Esophagus muscularis mucosa (tissue), 4 donors: ENCODE results near the gene MROH8. TPM values are rescaled to one million over a fixed set of nuclear protein-coding genes. Genes with fewer than 3 reads are reported as not detected.
A peak's percentile ranks its signal among the peaks of the same experiment; 100 is the strongest.

Experiments
- DNase-seq: peaks from one replicate; pipeline ENCODE4 v3.0.0-alpha.2; 2017; ENCODE audit errors: extremely low spot score
- H3K27ac ChIP-seq, 4 donors: fragments of 200-600 bp; sonication (generic); replicated peaks in 1 of 4; 1 replicate in 3 of 4; 2 replicates in 1 of 4; pipeline ENCODE4 v1.5.1; 2016 to 2019; ENCODE audit warnings: mild to moderate bottlenecking in 1 of 4
- H3K27me3 ChIP-seq, 4 donors: fragments of 200-600 bp; sonication (generic); one replicate each; pipeline versions ENCODE4 v1.5.1 to v1.6.0; 2016 to 2019
- H3K36me3 ChIP-seq, 4 donors: fragments of 200-600 bp; sonication (generic); one replicate each; pipeline ENCODE4 v1.5.1; 2016 to 2019
- H3K4me1 ChIP-seq, 4 donors: fragments of 200-600 bp; sonication (generic); one replicate each; pipeline ENCODE4 v1.5.1; 2016 to 2019
- H3K4me3 ChIP-seq, 4 donors: fragments of 200-600 bp; sonication (generic); 1 replicate in 2 of 4; 2 replicates in 2 of 4; pipeline ENCODE4 v1.5.1; 2016 to 2019; ENCODE audit warnings: mild to moderate bottlenecking in 4 of 4, moderate library complexity in 1 of 4
- H3K9me3 ChIP-seq, 4 donors: fragments of 200-600 bp; sonication (generic); 1 replicate in 3 of 4; 2 replicates in 1 of 4; pipeline ENCODE4 v1.5.1; 2016 to 2019
- EP300 ChIP-seq: sonication (generic); formaldehyde crosslinking; IDR thresholded peaks from one replicate; pipeline ENCODE4 v1.6.1; 2017; ENCODE audit warnings: antibody characterized with exemption
- POLR2A ChIP-seq: fragments of 450-650 bp; IDR thresholded peaks from one replicate; pipeline ENCODE4 v1.6.1; 2017; ENCODE audit warnings: antibody characterized with exemption, moderate library complexity, mild to moderate bottlenecking, low read depth
- POLR2AphosphoS5 ChIP-seq, 2 donors: sonication (generic); formaldehyde crosslinking; IDR thresholded peaks; one replicate each; pipeline ENCODE4 v1.6.1; 2017; ENCODE audit warnings: antibody characterized with exemption in 2 of 2
- WGBS: methylation state at CpG from one replicate; pipeline ENCODE4 v1.1.5; 2018; 5-methylcytosine and 5-hydroxymethylcytosine counted together
- intact Hi-C: fragments of 100-400 bp; cut with DNase I; formaldehyde crosslinking; loops from one replicate; pipeline ENCODE4 v1.15.1; 2023
- total RNA-seq, 4 donors: library from RNA; depleted of rRNA; stranded (reverse); fragments of >200 nt; gene quantifications; one replicate each; pipeline versions ENCODE4 v1.1.0 to v1.2.1, GENCODE V29; 2016
- TF ChIP-seq, protein P1 (sequence below), 3 experiments: fragments of 200-600 bp in 2 of 3; fragments of 450-650 bp in 1 of 3; sonication (generic) in 2 of 3; IDR thresholded peaks; one replicate each; pipeline ENCODE4 v1.5.1; 2017 to 2019; ENCODE audit warnings: antibody characterized with exemption in 3 of 3, mild to moderate bottlenecking in 2 of 3, moderate library complexity in 1 of 3

MROH8 gene
- total RNA-seq, 4 donors from 2014 or later: 2.7 to 6.2 (median 3.0) TPM

DNA sequence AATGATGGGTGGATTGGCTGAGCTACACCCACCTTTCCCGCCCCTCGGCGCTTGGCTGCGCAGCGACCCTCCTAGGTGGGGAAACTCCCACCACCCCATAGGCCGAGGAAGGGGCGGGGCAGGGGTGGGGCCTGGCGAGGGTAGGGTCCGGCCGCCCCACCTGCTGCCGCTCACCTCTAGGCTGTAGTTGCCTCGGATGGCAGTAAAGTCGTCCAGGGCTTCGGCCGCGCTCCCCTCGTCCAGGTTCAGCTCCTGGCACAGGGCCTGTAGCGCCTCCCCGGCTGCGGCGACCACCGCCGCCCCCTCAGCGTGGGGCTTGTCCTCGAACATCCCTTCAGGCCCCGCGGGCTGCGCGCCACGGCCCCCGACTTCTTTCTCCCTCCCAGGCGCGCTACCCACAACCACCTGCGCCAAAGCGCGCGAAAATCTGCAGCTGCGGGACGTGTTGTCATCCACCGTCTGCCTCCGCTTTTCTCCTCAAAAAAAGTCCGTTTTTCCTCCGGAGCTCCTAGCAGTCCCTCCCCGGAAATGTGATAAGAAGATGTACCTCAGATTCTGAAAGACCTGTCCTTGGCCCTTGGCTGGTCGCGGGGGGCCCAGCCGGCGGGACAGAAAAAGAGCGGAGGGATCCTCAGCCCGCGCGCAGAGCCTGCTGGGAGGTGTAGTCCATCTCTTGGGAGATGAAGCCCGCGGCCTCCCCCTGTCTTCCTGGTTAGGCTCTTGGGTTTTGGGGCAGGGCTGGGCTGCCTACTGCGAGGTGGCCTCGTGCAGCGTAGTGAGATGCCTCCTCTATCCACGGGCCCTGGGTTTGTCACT, 83.5 kb downstream of the MROH8 start, which contains the start of gene RBL1:
Gene RBL1, minus strand, starts transcription at position 399 of the 816 bp plus-strand sequence. Its CDS starts 69 bp downstream, at position 330.
- peaks cover 8 to 21% (median 13%) of the 10 kb centered on the region in 4 donors for H3K4me1 ChIP-seq
- TF ChIP-seq POLR2A (no peak), EP300 (no peak), POLR2AphosphoS5 (IDR thresholded peaks at IDR 0.05) (peak; percentile 67 to 76)
- TF ChIP-seq, protein P1, sequence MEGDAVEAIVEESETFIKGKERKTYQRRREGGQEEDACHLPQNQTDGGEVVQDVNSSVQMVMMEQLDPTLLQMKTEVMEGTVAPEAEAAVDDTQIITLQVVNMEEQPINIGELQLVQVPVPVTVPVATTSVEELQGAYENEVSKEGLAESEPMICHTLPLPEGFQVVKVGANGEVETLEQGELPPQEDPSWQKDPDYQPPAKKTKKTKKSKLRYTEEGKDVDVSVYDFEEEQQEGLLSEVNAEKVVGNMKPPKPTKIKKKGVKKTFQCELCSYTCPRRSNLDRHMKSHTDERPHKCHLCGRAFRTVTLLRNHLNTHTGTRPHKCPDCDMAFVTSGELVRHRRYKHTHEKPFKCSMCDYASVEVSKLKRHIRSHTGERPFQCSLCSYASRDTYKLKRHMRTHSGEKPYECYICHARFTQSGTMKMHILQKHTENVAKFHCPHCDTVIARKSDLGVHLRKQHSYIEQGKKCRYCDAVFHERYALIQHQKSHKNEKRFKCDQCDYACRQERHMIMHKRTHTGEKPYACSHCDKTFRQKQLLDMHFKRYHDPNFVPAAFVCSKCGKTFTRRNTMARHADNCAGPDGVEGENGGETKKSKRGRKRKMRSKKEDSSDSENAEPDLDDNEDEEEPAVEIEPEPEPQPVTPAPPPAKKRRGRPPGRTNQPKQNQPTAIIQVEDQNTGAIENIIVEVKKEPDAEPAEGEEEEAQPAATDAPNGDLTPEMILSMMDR (IDR thresholded peaks at IDR 0.05): peak; percentile 41 to 67 (median 60)
- peak within 1 kb of the TSS; percentile 64 to 81 (median 70) for H3K27ac ChIP-seq
- no peaks in the 10 kb centered on the region for H3K9me3 ChIP-seq
- 0% methylated on average over 28 of the region's 58 CpGs for WGBS
- H3K36me3 ChIP-seq: peaks cover 0 to 5% (median 0%) of the 10 kb centered on the region in 4 donors
- no peaks in the 10 kb centered on the region for H3K27me3 ChIP-seq
- intact Hi-C loops: no loop called here
- peak within 1 kb of the TSS; percentile 87 to 96 (median 92) for H3K4me3 ChIP-seq
- DNase-seq: peak; percentile 95

DNA sequence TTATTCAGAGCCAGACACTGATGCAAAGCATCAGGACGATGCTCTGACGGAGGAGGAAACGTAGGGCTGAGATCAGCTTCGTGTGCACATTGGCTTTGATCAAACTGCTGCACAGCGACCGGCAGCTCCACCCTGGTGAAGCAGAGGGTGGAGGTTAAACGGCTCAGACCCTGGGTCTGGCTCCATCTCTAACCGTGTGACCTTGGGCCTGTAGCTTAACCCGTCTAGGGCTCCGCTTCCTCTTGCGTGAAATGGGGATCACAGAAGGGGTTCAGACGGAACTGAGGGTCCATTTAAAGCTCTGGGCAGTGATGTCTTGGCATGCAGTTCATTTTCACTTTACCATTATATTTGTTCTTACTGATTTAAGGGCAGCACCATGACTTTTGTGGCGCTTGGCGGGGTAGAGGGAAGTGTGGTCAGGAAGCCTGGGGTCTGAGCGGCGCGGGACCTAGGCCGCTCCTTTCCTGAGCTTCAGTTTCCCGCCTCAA, 84.2 kb downstream of the MROH8 start:
- Histone ChIP-seq H3K27ac (peak overlapping the region; percentile 64 to 81 (median 70)), H3K27me3 (no peaks in the 10 kb centered on the region), H3K4me3 (peak overlapping the region; percentile 87 to 96 (median 92)), H3K9me3 (no peaks in the 10 kb centered on the region), H3K4me1 (peaks cover 8 to 21% (median 13%) of the 10 kb centered on the region in 4 donors), H3K36me3 (peaks cover 0 to 5% (median 0%) of the 10 kb centered on the region in 4 donors)
- WGBS: 1% methylated on average over 19 of the region's 19 CpGs
- TF ChIP-seq, protein P1 (IDR thresholded peaks at IDR 0.05): no peak
- no peak for TF ChIP-seq EP300
- no peak for TF ChIP-seq POLR2A
- TF ChIP-seq POLR2AphosphoS5 (IDR thresholded peaks at IDR 0.05): no peak
- intact Hi-C loops: no loop called here
- DNase-seq: no peak

DNA sequence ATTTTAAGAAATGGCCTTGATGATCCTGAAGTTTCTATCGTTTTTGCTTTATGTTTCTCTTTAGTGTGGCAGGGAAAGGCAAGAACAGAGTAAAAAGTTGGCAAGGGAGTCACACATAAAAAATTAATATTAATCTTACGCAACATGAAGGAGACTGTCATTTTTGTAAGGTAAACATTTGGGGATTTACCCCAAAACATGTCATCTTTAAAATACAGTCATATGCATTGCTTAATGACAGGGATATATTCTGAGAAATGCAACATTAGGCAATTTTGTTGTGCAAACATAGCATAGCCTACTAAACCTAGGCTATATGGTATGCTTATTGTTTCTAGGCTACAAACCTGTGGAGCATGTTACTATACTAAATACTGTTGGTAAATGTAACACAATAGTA, 88.9 kb downstream of the MROH8 start:
- intact Hi-C loops: no loop called here
- WGBS: 93% methylated on average over 2 of the region's 2 CpGs
- H3K27ac ChIP-seq: no peak overlapping the region
- no peaks in the 10 kb centered on the region for H3K27me3 ChIP-seq
- no peak overlapping the region for H3K4me3 ChIP-seq
- peaks cover 5 to 13% (median 10%) of the 10 kb centered on the region in 4 donors for H3K4me1 ChIP-seq
- TF ChIP-seq, protein P1 (IDR thresholded peaks at IDR 0.05): no peak
- TF ChIP-seq POLR2A (no peak), EP300 (no peak), POLR2AphosphoS5 (IDR thresholded peaks at IDR 0.05) (no peak)
- no peak for DNase-seq
- peaks cover 0 to 24% (median 3%) of the 10 kb centered on the region in 4 donors for H3K36me3 ChIP-seq
- no peaks in the 10 kb centered on the region for H3K9me3 ChIP-seq

DNA sequence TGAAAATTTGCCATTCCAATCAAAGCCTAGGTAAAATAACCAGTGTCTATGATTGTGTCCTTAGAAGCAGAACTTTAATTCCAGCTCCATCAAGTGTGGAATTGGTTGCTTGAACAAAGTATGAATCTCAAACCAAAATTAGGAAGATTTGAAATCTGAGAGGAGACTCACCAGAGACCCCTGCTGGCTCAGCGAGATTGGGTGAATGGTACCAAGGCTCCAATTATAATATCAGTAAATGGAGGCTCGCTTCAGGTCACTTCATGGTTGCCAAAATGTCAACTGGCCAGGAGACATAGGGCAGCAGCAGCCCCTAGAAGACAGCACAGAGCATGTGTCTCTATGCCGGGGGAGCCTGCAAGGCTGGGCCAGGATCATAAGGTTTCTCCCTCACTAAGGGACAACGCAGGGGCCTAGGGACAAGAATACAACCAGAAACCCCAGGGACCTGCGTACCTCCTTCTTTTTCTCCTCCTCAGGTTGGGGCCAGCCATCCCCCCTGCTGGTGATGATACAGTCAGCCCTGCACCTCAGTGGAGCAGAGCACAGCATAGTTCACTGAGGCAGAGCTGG, 97.5 kb downstream of the MROH8 start:
- Histone ChIP-seq H3K36me3 (peaks cover 0 to 29% (median 7%) of the 10 kb centered on the region in 4 donors), H3K9me3 (no peaks in the 10 kb centered on the region), H3K4me1 (no peaks in the 10 kb centered on the region), H3K4me3 (no peak overlapping the region), H3K27ac (no peak overlapping the region), H3K27me3 (no peaks in the 10 kb centered on the region)
- intact Hi-C loops: no loop called here
- DNase-seq: no peak
- 98% methylated on average over 5 of the region's 5 CpGs for WGBS
- TF ChIP-seq EP300 (no peak), POLR2AphosphoS5 (IDR thresholded peaks at IDR 0.05) (no peak), POLR2A (no peak)
- TF ChIP-seq, protein P1 (IDR thresholded peaks at IDR 0.05): peak in 1 of 3 experiments; percentile 45
